CD4-positive, alpha-beta T cell (primary cell): Measurements from ENCODE around the gene PRTFDC1. TPM values are rescaled to one million over a fixed set of nuclear protein-coding genes. Genes with fewer than 3 reads are reported as not detected.

Experiments
- ATAC-seq: fragments of 200-7000 bp; cut with Tn5 transposase; one replicate; pipeline ENCODE4 v1.10.0; 2022; ENCODE audit warnings: mild to moderate bottlenecking; ENCODE audit not compliant: poor library complexity
- CTCF ChIA-PET: fragments of 350-600 bp; sonication (Branson Sonifier 250); formaldehyde crosslinking; loops from one replicate; lab custom pipeline; 2021; ENCODE audit warnings: antibody characterized with exemption, inconsistent platforms; lab: Charles Lee
- POLR2A ChIA-PET: fragments of 350-600 bp; sonication (Branson Sonifier 250); formaldehyde crosslinking; loops from one replicate; lab custom pipeline; 2021; ENCODE audit warnings: antibody characterized with exemption, inconsistent platforms; lab: Charles Lee
- DNase-seq, 14 experiments: peaks; one replicate each; pipeline ENCODE4 v3.0.0-alpha.2; 2013 to 2020; ENCODE audit warnings: mixed read lengths in 2 of 14
- H3K27ac ChIP-seq, 2 donors: one replicate each; pipeline versions ENCODE4 v1.5.1 to v1.7.0; 2013; ENCODE audit warnings: low read length in 2 of 2, low read depth in 1 of 2, mild to moderate bottlenecking in 1 of 2
- H3K27me3 ChIP-seq, 2 experiments: 1 replicate in 1 of 2; 2 replicates in 1 of 2; pipeline versions ENCODE4 v1.6.1 to v1.7.0; 2013; ENCODE audit warnings: low read length in 2 of 2, control low read depth in 1 of 2, mild to moderate bottlenecking in 1 of 2, moderate library complexity in 1 of 2; ENCODE audit not compliant: insufficient read depth in 2 of 2, control insufficient read depth in 1 of 2
- H3K36me3 ChIP-seq: one replicate; pipeline ENCODE4 v1.6.1; 2013; ENCODE audit warnings: low read length, control low read depth; ENCODE audit not compliant: insufficient read depth
- H3K4me1 ChIP-seq: one replicate; pipeline ENCODE4 v1.6.1; 2013; ENCODE audit warnings: low read length, control low read depth; ENCODE audit not compliant: insufficient read depth
- H3K4me3 ChIP-seq: one replicate; pipeline ENCODE4 v1.5.1; 2013; ENCODE audit warnings: mild to moderate bottlenecking, low read length, moderate library complexity
- H3K9me3 ChIP-seq, 2 experiments: 1 replicate in 1 of 2; 2 replicates in 1 of 2; pipeline versions ENCODE4 v1.6.1 to v1.7.0; 2013; ENCODE audit warnings: low read length in 2 of 2, mild to moderate bottlenecking in 2 of 2, control low read depth in 1 of 2, moderate library complexity in 1 of 2; ENCODE audit not compliant: control insufficient read depth in 1 of 2, insufficient read depth in 1 of 2
- H3K27ac Mint-ChIP-seq: one replicate; pipeline ENCODE4 v1.8.0; 2020; ENCODE audit warnings: mixed read lengths
- H3K27me3 Mint-ChIP-seq: one replicate; pipeline ENCODE4 v1.8.0; 2021; ENCODE audit warnings: mixed read lengths
- H3K36me3 Mint-ChIP-seq: one replicate; pipeline ENCODE4 v1.8.0; 2021; ENCODE audit warnings: low read depth, mixed read lengths
- H3K4me1 Mint-ChIP-seq: one replicate; pipeline ENCODE4 v1.8.0; 2021; ENCODE audit warnings: low read depth, mixed read lengths
- H3K4me3 Mint-ChIP-seq: one replicate; pipeline ENCODE4 v1.8.0; 2020; ENCODE audit warnings: mild to moderate bottlenecking, mixed read lengths
- H3K9me3 Mint-ChIP-seq: one replicate; pipeline ENCODE4 v1.8.0; 2020; ENCODE audit warnings: mixed read lengths
- intact Hi-C, 2 experiments: fragments of 100-400 bp; cut with DNase I in 1 of 2; cut with micrococcal nuclease in 1 of 2; formaldehyde crosslinking; loops; one replicate each; pipeline versions ENCODE4 v1.15.1 to v1.9.0; 2023 to 2025; cut with DNase I, micrococcal nuclease
- total RNA-seq, 174 experiments: library from RNA in 2 of 174; stranded (reverse) in 2 of 174; gene quantifications; one replicate each; pipeline ENCODE4 v1.2.3 and lab custom pipeline; 2021 to 2026
- TF ChIP-seq, protein P1 (sequence below): fragments of 200-600 bp; IDR thresholded peaks from one replicate; pipeline ENCODE4 v1.8.0; 2022; ENCODE audit warnings: antibody characterized with exemption, mild to moderate bottlenecking

PRTFDC1 gene
- total RNA-seq, 2 experiments from 2014 or later: 0.52 to 0.67 TPM

DNA sequence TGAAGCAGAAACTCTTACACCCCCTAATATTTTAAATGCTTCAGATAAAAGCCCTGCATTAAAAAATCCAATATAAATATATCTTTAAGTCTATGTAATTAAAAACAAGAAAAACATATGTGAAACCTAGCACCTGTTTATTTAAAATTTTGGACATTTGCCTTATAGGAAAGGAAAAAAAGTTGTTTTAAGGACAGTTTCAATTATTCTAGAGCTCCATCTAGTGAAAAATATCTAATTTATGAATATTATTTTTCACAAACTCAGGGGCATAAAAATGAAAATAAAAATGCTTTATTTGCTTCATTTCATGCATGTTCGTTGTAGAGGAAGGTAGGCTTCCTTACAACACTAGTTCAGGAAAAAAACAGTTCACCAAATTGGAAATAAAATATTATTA lies 37.5 kb upstream of the PRTFDC1 start:
- no peaks in the 10 kb centered on the region for H3K4me1 Mint-ChIP-seq
- intact Hi-C loops: loop anchor here (1.0 to 5.0 kb wide), 3 partner anchors 92 to 347 kb away; no protein-coding TSS in a partner anchor
- H3K4me1 ChIP-seq: no peaks in the 10 kb centered on the region
- TF ChIP-seq, protein P1, sequence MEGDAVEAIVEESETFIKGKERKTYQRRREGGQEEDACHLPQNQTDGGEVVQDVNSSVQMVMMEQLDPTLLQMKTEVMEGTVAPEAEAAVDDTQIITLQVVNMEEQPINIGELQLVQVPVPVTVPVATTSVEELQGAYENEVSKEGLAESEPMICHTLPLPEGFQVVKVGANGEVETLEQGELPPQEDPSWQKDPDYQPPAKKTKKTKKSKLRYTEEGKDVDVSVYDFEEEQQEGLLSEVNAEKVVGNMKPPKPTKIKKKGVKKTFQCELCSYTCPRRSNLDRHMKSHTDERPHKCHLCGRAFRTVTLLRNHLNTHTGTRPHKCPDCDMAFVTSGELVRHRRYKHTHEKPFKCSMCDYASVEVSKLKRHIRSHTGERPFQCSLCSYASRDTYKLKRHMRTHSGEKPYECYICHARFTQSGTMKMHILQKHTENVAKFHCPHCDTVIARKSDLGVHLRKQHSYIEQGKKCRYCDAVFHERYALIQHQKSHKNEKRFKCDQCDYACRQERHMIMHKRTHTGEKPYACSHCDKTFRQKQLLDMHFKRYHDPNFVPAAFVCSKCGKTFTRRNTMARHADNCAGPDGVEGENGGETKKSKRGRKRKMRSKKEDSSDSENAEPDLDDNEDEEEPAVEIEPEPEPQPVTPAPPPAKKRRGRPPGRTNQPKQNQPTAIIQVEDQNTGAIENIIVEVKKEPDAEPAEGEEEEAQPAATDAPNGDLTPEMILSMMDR: peak; percentile 55
- DNase-seq: no peak
- H3K4me3 ChIP-seq: no peak overlapping the region
- H3K27ac ChIP-seq: no peak overlapping the region
- H3K27me3 ChIP-seq: no peaks in the 10 kb centered on the region
- H3K36me3 Mint-ChIP-seq: no peaks in the 10 kb centered on the region
- CTCF ChIA-PET: no interaction called here
- peaks cover 3% of the 10 kb centered on the region for H3K27me3 Mint-ChIP-seq
- no peak overlapping the region for H3K4me3 Mint-ChIP-seq
- POLR2A ChIA-PET: interaction anchor here (0.7 to 1.0 kb wide), 2 partner anchors 265 to 367 kb away, joined by 3 to 4 read pairs; no protein-coding TSS in a partner anchor
- no peaks in the 10 kb centered on the region for H3K36me3 ChIP-seq
- H3K9me3 ChIP-seq: no peaks in the 10 kb centered on the region
- no peak overlapping the region for H3K27ac Mint-ChIP-seq
- H3K9me3 Mint-ChIP-seq: no peaks in the 10 kb centered on the region
- ATAC-seq: no peak

DNA sequence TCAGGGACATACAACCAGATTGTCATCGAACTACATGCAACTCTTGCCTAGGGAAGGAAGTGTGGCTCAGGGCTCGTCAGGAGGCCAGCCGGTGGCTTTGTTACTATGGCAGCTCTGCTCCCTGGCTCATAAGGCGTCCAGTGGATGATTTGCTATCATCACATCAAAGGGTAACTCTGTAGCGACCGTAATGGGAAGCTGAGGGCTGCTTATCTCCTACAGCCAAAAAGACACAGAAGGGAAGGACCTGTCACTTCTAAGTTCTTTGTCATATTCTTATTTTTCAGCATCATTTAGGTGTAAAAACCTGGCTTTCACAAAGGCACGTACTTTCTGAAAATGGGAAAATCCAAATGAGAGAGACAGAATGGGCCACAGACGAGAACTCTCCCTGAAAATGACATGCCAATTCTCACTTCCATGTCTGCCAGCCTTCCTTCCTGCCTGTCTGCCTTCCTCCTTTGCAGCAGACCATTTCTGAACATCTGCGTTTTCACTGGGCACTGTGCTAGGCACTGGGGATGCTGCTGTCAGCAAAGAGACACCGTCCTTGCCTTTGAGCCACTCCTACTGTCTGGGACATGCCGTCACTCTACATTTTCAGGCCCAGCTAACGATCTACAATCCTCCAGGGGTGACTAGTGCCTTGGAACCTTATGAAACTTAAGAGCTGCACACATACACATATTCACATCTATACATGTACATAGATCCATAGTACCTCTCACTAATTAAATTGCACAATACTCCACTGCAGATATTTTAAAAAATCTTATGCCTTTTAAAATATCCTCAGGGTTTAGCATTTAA lies 36.6 kb upstream of the PRTFDC1 start:
- no peaks in the 10 kb centered on the region for H3K4me1 ChIP-seq
- no peaks in the 10 kb centered on the region for H3K36me3 ChIP-seq
- POLR2A ChIA-PET: interaction anchor here (0.7 kb wide), 1 partner anchor 366 kb away, joined by 4 read pairs; no protein-coding TSS in a partner anchor
- H3K27ac ChIP-seq: no peak overlapping the region
- DNase-seq (no peak), ATAC-seq (no peak)
- no peaks in the 10 kb centered on the region for H3K36me3 Mint-ChIP-seq
- H3K4me3 ChIP-seq: no peak overlapping the region
- H3K9me3 Mint-ChIP-seq: no peaks in the 10 kb centered on the region
- intact Hi-C loops: loop anchor here in 1 of 2 experiments (5.0 kb wide), 1 partner anchor 93 kb away; no protein-coding TSS in a partner anchor
- no peaks in the 10 kb centered on the region for H3K9me3 ChIP-seq
- H3K27me3 ChIP-seq: no peaks in the 10 kb centered on the region
- TF ChIP-seq, protein P1: no peak
- H3K4me3 Mint-ChIP-seq: no peak overlapping the region
- no peak overlapping the region for H3K27ac Mint-ChIP-seq
- peaks cover 3% of the 10 kb centered on the region for H3K27me3 Mint-ChIP-seq
- CTCF ChIA-PET: no interaction called here
- H3K4me1 Mint-ChIP-seq: no peaks in the 10 kb centered on the region

DNA sequence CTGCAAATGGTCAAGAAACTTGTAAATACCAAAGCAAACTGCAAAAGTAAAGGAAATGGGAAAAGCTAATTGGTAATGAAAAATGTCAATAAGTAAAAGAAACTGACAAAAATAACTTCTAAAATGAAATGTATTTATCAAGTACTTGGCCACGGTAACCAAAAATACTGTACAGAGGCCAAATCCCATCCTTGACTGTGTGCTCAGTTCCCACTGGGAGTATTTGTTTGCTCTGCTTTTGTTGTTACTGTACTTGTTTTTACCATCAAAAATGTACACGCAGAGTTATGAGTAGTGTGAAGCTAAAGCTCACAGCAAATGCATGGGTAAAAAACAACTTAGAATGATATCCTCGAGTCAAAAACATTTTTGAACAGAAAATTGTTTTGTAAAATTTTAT lies 32.5 kb upstream of the PRTFDC1 start:
- Mint-ChIP-seq H3K4me3 (no peak overlapping the region), H3K27ac (no peak overlapping the region), H3K36me3 (no peaks in the 10 kb centered on the region), H3K27me3 (no peaks in the 10 kb centered on the region), H3K9me3 (no peaks in the 10 kb centered on the region), H3K4me1 (peaks cover 13% of the 10 kb centered on the region)
- Histone ChIP-seq H3K4me3 (no peak overlapping the region), H3K36me3 (no peaks in the 10 kb centered on the region), H3K27ac (no peak overlapping the region), H3K27me3 (no peaks in the 10 kb centered on the region), H3K9me3 (no peaks in the 10 kb centered on the region), H3K4me1 (no peaks in the 10 kb centered on the region)
- CTCF ChIA-PET: no interaction called here
- ATAC-seq (no peak), DNase-seq (no peak)
- POLR2A ChIA-PET: no interaction called here
- TF ChIP-seq, protein P1: no peak
- intact Hi-C loops: loop anchor here in 1 of 2 experiments (5.0 kb wide), 1 partner anchor 97 kb away; no protein-coding TSS in a partner anchor
